NCI-H2196 treated with DMSO at 0.1 percent for 48 hours (cell line): ENCODE results near the gene DOCK1.
"Not testable (repeated sequence)": the region's sequence is repeated elsewhere in the genome, so short reads cannot be mapped to it uniquely, and the experiment has no call there.

ENCODE experiments used
- DNase-seq: peaks from one replicate; lab custom pipeline; 2025; ENCODE audit not compliant: unreplicated experiment; lab: John Stamatoyannopoulos, UW

The DOCK1 gene

GRCh38 chr10:126902157-126902556, 3.1 kb upstream of the DOCK1 start:
- no peak for DNase-seq

GRCh38 chr10:126903656-126904360, 1.4 kb upstream of the DOCK1 start:
- no peak for DNase-seq

GRCh38 chr10:126904516-126904817, 761 bp upstream of the DOCK1 start:
- no peak for DNase-seq

DNA sequence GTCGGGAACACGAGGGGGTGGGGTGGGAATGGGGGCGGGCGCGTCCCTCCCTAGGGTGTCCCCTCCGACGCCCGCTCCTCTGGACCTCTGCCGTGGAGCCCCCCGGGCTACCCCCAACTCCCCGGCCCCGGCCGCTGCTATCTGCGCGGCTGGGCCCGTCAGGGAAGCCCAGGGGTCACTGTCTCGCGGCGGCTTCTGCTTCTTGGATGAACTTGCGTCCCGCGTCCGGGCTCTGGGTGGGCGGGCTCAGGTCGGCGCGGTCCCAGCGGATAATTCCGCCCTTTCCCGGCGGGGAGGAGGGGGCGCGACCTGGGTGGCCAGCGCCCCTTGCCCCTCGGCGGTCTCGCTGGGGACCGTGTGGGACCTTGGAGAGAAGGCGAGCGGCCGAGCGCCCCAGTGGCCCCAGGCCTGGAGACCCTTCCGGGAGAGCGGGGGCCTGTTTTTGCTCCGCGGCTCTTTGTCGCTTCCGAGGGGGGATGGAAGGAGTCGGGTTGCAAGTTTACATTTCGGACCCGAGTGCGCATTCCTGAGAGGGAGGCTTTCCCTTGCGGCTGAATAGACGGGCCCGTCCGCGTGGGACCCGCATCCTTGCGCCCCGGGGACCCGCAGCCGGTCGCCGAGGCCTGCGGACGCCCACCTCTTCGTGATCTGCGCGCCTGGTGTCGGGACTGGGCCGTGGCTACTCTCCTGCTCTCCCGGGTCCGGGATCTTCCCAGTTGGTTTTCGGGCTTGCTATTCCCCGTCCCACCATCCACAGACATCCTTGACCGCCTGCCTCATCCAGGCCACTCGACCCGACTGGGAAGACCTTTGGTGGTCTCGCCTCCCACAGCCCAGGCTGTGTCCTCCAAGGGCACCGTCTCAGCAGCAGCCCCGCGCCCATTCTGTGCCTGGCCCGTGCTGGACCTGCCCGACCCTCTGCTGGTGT, 812 bp downstream of the DOCK1 start:
- DNase-seq: no peak

- no peak for DNase-seq
Measured at GRCh38 chr10:126906704-126907422, 1.6 kb downstream of the DOCK1 start.

DNA sequence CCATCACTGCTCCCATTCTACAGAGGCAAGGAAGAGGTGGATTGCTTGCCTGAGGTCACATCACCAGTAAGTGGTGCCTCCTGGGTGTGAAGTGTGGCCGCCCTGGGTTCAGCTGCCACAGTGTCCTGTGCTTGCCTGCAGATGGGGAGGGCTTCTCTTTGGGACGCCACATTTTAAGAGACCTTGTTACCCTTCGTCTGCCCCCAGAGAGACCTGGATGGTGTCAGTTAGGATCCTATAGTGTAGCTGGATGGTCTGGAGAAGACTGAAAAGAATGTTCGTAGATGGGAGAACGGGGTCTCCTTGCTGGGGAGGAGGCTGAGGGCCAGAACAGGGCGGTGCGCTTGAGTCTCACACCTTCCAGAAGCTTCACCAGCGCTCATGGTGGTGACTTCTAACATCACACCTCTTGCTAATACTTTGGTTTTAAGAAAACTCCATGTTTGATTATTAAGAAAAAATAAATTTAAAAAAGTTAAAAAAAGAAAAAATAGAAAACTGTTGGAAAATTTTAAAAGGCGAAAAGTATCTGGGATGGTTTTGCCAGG, 2.3 kb downstream of the DOCK1 start:
- no peak for DNase-seq

- no peak for DNase-seq
Measured at GRCh38 chr10:126908225-126908624, 3.0 kb downstream of the DOCK1 start.

DNA sequence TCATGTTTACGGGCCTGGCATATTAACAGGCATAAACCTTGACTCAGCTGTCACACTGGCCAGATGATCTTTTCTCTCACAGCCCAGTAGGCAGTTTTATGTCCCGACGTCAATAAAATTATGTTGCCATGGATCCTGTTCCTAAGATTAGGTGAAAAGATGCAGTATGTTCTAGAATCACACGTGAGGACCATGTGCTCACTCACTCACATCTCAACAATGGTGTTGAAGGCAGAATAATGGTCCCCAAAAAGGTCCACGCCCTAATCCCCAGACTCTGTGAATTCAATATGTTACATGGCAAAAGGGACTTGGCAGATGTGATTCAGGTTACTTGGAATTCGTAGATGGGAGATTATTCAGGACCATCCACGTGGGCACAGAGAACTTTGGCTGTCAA, 3.5 kb downstream of the DOCK1 start:
- no peak for DNase-seq

DNA sequence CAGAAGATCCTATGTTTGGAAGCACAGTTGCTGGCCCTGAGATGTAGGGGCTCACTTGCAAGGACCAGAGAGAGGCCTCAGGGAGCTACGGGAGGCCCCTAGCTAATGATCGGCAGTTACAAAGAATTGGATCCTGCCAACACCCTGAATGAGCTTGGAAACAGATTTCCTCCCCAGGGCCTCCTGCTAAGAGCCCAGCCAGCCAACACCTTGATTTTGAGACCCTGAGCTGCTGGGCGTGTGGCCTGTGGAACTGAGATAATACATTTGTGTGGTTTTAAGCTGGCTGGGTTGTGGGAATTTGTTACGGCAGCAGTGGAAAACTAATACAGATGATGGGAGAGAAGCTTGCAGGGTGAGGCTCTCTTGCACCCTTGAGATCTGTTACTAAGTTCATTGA, 3.9 kb downstream of the DOCK1 start:
- no peak for DNase-seq

DNA sequence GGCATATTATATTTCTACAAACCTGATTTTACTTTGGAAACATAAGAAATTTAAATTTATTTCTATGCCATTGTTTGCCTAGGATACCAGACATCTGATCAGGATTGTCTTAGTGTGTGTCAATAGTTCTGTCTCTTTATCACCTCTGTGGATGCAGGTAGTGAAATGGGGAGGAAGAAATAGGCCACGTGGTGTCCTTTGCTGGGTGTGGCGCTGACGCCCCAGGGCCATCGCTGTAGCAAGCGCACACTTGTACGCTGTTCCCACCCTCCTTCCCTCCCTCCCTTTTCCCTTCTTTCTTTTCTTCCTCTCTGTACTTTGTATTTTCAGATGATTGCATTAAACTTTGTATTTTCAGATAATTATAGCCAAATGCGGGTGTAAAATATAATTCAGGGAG, 5.0 kb downstream of the DOCK1 start:
- DNase-seq: no peak

DNA sequence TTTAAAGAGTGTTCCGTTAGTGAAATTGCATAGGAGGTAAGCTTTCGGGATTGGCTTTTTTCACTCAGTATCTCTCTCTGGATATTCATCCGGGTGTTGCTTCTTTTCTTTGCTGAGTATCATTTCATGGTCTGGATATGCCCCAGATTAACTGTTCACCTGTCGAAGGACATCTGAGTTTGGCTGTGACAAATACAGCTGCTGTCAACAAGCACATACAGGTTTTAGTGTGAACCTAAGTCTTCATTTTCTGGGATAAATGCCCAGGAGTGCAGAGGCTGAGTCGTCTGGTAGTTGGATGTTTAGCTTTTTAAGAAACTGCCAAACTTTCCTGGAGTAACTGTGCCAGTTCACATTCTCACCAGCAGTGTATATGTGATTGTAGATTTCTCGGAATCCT, 5.6 kb downstream of the DOCK1 start:
- no peak for DNase-seq

GRCh38 chr10:126911301-126911700, 6.1 kb downstream of the DOCK1 start:
- DNase-seq: no peak

GRCh38 chr10:126913316-126913715, 8.1 kb downstream of the DOCK1 start:
- DNase-seq: no peak

GRCh38 chr10:126914561-126914960, 9.3 kb downstream of the DOCK1 start:
- no peak for DNase-seq

DNA sequence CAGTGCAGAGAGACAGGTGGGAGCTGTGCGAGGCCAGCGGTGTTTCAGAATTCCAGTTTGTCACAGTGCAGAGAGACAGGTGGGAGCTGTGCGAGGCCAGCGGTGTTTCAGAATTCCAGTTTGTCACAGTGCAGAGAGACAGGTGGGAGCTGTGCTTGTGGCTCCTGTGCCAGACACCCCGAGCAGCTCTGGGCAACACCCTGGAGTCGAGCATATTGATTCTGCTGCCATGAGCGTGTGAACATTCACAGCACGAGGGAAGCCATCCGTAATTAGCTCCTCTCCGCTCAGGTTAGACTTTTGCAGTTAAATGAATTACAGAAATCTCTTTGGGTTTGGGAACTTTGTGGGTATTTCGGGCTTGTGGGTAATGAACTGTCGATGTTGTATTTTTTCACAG, 11.7 kb downstream of the DOCK1 start:
- not testable (repeated sequence) for DNase-seq

- no peak for DNase-seq
Measured at GRCh38 chr10:126917375-126917774, 12.1 kb downstream of the DOCK1 start.

- no peak for DNase-seq
Measured at GRCh38 chr10:126917975-126918908, 13.0 kb downstream of the DOCK1 start.

- no peak for DNase-seq
Measured at GRCh38 chr10:126919426-126919825, 14.2 kb downstream of the DOCK1 start.

- no peak for DNase-seq
Measured at GRCh38 chr10:126921162-126921561, 15.9 kb downstream of the DOCK1 start.

- DNase-seq: no peak
Measured at GRCh38 chr10:126921974-126922525, 16.8 kb downstream of the DOCK1 start.
